HCT116 (cell line): ENCODE results near the gene FOXD3. TPM values are rescaled to one million over a fixed set of nuclear protein-coding genes. Genes with fewer than 3 reads are reported as not detected.

Experiments used
- ATAC-seq: fragments of 200-7000 bp; cut with Tn5 transposase; 2 replicates; pipeline ENCODE4 v1.9.1; 2020; ENCODE audit warnings: mild to moderate bottlenecking, moderate library complexity
- BruUV-seq: library from RNA; stranded (reverse); fragments of 400-500 nt; replicated peaks from 2 replicates; lab custom pipeline; 2021; lab: Mats Ljungman, UMichigan
- CTCF ChIA-PET: fragments of 300-600 bp; sonication (Branson Sonifier 250); formaldehyde crosslinking; loops from one replicate; lab custom pipeline; 2021; ENCODE audit warnings: antibody characterized with exemption; lab: Charles Lee
- POLR2A ChIA-PET: fragments of 300-600, 350-600 bp; sonication (Branson Sonifier 250); formaldehyde crosslinking; loops from one replicate; lab custom pipeline; 2021; ENCODE audit warnings: antibody characterized with exemption; lab: Charles Lee
- RAD21 ChIA-PET, 2 experiments: fragments of 300-600 bp; sonication (Branson Sonifier 250); formaldehyde crosslinking; loops; one replicate each; lab custom pipeline; 2023; ENCODE audit warnings: low total read pairs in 2 of 2; ENCODE audit not compliant: uncharacterized antibody in 2 of 2, unreplicated experiment in 2 of 2, low non-redundant PET in 1 of 2; lab: Charles Lee
- DNase-seq: peaks from one replicate; pipeline ENCODE4 v3.0.0-alpha.2; 2010; ENCODE audit warnings: low read depth, low spot score
- H2AFZ ChIP-seq: fragments of 200-600 bp; shearing (Covaris generic), sonication (generic); 2 replicates; pipeline ENCODE4 v1.6.1; 2017; ENCODE audit warnings: low read depth, mixed run types, mixed read lengths, antibody characterized with exemption, low read length; ENCODE audit not compliant: poor library complexity, severe bottlenecking
- H3K27ac ChIP-seq: 2 replicates; pipeline ENCODE4 v1.5.1; 2012; ENCODE audit warnings: low read depth, low read length
- H3K27me3 ChIP-seq: fragments of 200-600 bp; sonication (generic); 2 replicates; pipeline ENCODE4 v1.6.1; 2016; ENCODE audit warnings: mixed run types, low read length, mixed read lengths; ENCODE audit not compliant: insufficient read depth
- H3K36me3 ChIP-seq, 2 experiments: fragments of 200-500 bp in 1 of 2; fragments of 200-600 bp in 1 of 2; sonication (Bioruptor generic) in 1 of 2; sonication (generic) in 1 of 2; 2 replicates each; pipeline versions ENCODE4 v1.5.1 to v1.6.1; 2014 to 2016; ENCODE audit warnings: low read length in 2 of 2, inconsistent platforms in 1 of 2, mixed read lengths in 1 of 2, mixed run types in 1 of 2; ENCODE audit not compliant: insufficient read depth in 2 of 2, control insufficient read depth in 1 of 2
- H3K4me1 ChIP-seq, 2 experiments: fragments of 200-600 bp in 1 of 2; sonication (generic) in 1 of 2; 2 replicates each; pipeline versions ENCODE4 v1.5.1 to v1.6.1; 2012 to 2017; ENCODE audit warnings: low read length in 2 of 2, inconsistent platforms in 1 of 2, mild to moderate bottlenecking in 1 of 2, mixed read lengths in 1 of 2, mixed run types in 1 of 2, moderate library complexity in 1 of 2; ENCODE audit not compliant: insufficient read depth in 2 of 2, control insufficient read depth in 1 of 2
- H3K4me2 ChIP-seq: fragments of 200-600 bp; sonication (generic); 2 replicates; pipeline ENCODE4 v1.6.1; 2017; ENCODE audit warnings: mixed run types, low read length, mixed read lengths
- H3K4me3 ChIP-seq, 2 experiments: fragments of 200-600 bp in 1 of 2; sonication (generic) in 1 of 2; replicated peaks in 1 of 2; 2 replicates each; pipeline ENCODE4 v1.5.1; 2011 to 2016; ENCODE audit warnings: low read length in 2 of 2, control low read depth in 1 of 2, low read depth in 1 of 2, mild to moderate bottlenecking in 1 of 2, mixed read lengths in 1 of 2, mixed run types in 1 of 2
- H3K79me2 ChIP-seq: fragments of 200-600 bp; sonication (generic); 2 replicates; pipeline ENCODE4 v1.6.1; 2017; ENCODE audit warnings: mild to moderate bottlenecking, mixed run types, low read length, moderate library complexity, mixed read lengths; ENCODE audit not compliant: insufficient read depth
- H3K9ac ChIP-seq: fragments of 200-600 bp; sonication (generic); 2 replicates; pipeline ENCODE4 v1.6.1; 2016; ENCODE audit warnings: low read length, mixed read lengths
- H3K9me2 ChIP-seq: fragments of 200-600 bp; sonication (generic), shearing (Covaris generic); 2 replicates; pipeline ENCODE4 v1.6.1; 2017; ENCODE audit warnings: mixed run types, mild to moderate bottlenecking, moderate library complexity; ENCODE audit not compliant: insufficient read depth
- H3K9me3 ChIP-seq, 2 experiments: fragments of 200-500 bp in 1 of 2; fragments of 200-600 bp in 1 of 2; sonication (Bioruptor generic) in 1 of 2; sonication (generic) in 1 of 2; 2 replicates each; pipeline ENCODE4 v1.6.1; 2014 to 2017; ENCODE audit warnings: low read length in 2 of 2, mixed read lengths in 2 of 2, inconsistent platforms in 1 of 2, low read depth in 1 of 2, mild to moderate bottlenecking in 1 of 2, mixed run types in 1 of 2, moderate library complexity in 1 of 2; ENCODE audit not compliant: control insufficient read depth in 1 of 2, insufficient read depth in 1 of 2
- H4K20me1 ChIP-seq: fragments of 200-600 bp; sonication (generic), shearing (Covaris generic); 2 replicates; pipeline ENCODE4 v1.6.1; 2017; ENCODE audit warnings: mixed run types, mild to moderate bottlenecking, moderate library complexity; ENCODE audit not compliant: insufficient read depth
- CBX3 ChIP-seq: IDR thresholded peaks from 2 replicates; pipeline ENCODE4 v1.6.1; 2012; ENCODE audit warnings: low read depth
- CEBPB ChIP-seq: IDR thresholded peaks from 2 replicates; pipeline ENCODE4 v1.6.1; 2012; ENCODE audit warnings: low read depth
- EGR1 ChIP-seq: IDR thresholded peaks from 2 replicates; pipeline ENCODE4 v1.6.1; 2012; ENCODE audit warnings: low read depth
- ELF1 ChIP-seq: IDR thresholded peaks from 2 replicates; pipeline ENCODE4 v1.6.1; 2012; ENCODE audit warnings: low read depth, borderline replicate concordance
- EZH2phosphoT487 ChIP-seq: fragments of 200-600 bp; IDR thresholded peaks from 2 replicates; pipeline ENCODE4 v1.6.1; 2018; ENCODE audit warnings: antibody characterized with exemption, borderline replicate concordance
- JUND ChIP-seq: IDR thresholded peaks from 2 replicates; pipeline ENCODE4 v1.6.1; 2012
- POLR2A ChIP-seq: IDR thresholded peaks from 2 replicates; pipeline ENCODE4 v1.7.0; 2011; ENCODE audit warnings: borderline replicate concordance; ENCODE audit not compliant: insufficient read depth, insufficient read length; ENCODE audit errors: extremely low read depth
- POLR2AphosphoS5 ChIP-seq: IDR thresholded peaks from 2 replicates; pipeline ENCODE4 v1.6.1; 2011; ENCODE audit warnings: mild to moderate bottlenecking, low read depth, low read length, moderate library complexity
- RAD21 ChIP-seq: IDR thresholded peaks from 2 replicates; pipeline ENCODE4 v1.6.1; 2012; ENCODE audit warnings: low read depth, mild to moderate bottlenecking
- SIN3A ChIP-seq: IDR thresholded peaks from 2 replicates; pipeline ENCODE4 v1.6.1; 2012; ENCODE audit warnings: low read depth
- SRF ChIP-seq: IDR thresholded peaks from 2 replicates; pipeline ENCODE4 v1.6.1; 2012; ENCODE audit warnings: low read depth
- TCF7L2 ChIP-seq: IDR thresholded peaks from 2 replicates; pipeline ENCODE4 v1.7.0; 2011; ENCODE audit warnings: borderline replicate concordance, inconsistent platforms; ENCODE audit not compliant: insufficient read depth, insufficient read length; ENCODE audit errors: extremely low read depth
- YY1 ChIP-seq: IDR thresholded peaks from 2 replicates; pipeline ENCODE4 v1.6.1; 2011; ENCODE audit warnings: low read length, low read depth, moderate library complexity, mild to moderate bottlenecking; ENCODE audit not compliant: insufficient replicate concordance; ENCODE audit errors: extremely low read depth
- ZFX ChIP-seq: fragments of 450-650 bp; IDR thresholded peaks from 2 replicates; pipeline ENCODE4 v1.6.1; 2017
- ZNF274 ChIP-seq: fragments of 200-500 bp; sonication (Bioruptor generic); IDR thresholded peaks from 2 replicates; pipeline ENCODE4 v1.6.1; 2014; ENCODE audit warnings: mild to moderate bottlenecking, low read depth, low read length, inconsistent platforms
- intact Hi-C: fragments of 100-400 bp; cut with micrococcal nuclease; formaldehyde crosslinking; loops from 2 replicates; pipeline ENCODE4 v1.10.0; 2022
- total RNA-seq: library from RNA; stranded (reverse); gene quantifications from one replicate; pipeline ENCODE4 v1.2.1, GENCODE V29; 2021; ENCODE audit not compliant: unreplicated experiment
- TF ChIP-seq, protein P1 (sequence below): IDR thresholded peaks from 2 replicates; pipeline ENCODE4 v1.6.1; 2011; ENCODE audit warnings: mild to moderate bottlenecking, low read length, moderate library complexity; ENCODE audit not compliant: insufficient replicate concordance; ENCODE audit errors: extremely low read depth
- TF ChIP-seq, protein P2 (sequence below): IDR thresholded peaks from 2 replicates; pipeline ENCODE4 v1.6.1; 2012; ENCODE audit warnings: low read depth
- TF ChIP-seq, protein P3 (sequence below): IDR thresholded peaks from 2 replicates; pipeline ENCODE4 v1.6.1; 2012
- TF ChIP-seq, protein P4 (sequence below), 3 experiments: fragments of 200-600 bp in 1 of 3; sonication (generic) in 1 of 3; IDR thresholded peaks in 2 of 3; conservative IDR thresholded peaks in 1 of 3; 2 replicates each; pipeline ENCODE4 v1.5.1; 2012 to 2017; ENCODE audit warnings: low read depth in 2 of 3, low read length in 2 of 3, antibody characterized with exemption in 1 of 3, borderline replicate concordance in 1 of 3, control low read depth in 1 of 3, mild to moderate bottlenecking in 1 of 3, mixed read lengths in 1 of 3, mixed run types in 1 of 3, moderate library complexity in 1 of 3; ENCODE audit not compliant: insufficient read depth in 1 of 3

The FOXD3 gene
- total RNA-seq, 1 experiment from 2014 or later, result 0.17 TPM

DNA sequence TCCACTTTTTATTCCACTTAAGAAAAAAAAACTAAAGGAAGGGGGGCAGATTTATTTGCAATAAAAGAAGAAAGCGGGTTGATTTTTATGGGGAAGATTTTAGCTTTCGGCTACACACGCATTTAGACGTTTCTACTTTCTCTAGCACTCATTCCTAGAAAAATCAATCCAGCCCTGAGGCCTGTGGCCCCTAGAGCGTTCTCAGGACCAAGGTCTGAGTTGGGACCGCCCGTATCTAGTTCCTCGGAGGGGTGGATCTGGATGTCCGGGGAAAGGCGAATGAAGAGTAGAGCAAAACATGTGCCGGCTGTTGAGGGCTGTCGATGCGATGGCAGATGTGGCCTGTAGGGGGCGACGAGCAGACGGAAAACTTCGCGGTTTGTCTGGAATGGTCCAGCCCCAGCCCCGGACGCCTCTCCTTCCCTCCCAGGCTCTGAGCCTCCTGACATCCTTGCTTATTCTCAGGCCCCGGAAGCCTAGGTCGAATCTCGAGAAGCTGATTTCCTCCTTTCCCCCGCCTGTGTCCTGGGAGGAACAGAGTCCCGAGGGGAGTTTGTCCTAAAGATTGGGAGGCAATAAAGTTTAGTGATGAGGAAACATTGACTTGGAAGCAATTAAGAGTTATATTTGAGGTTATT lies 5.2 kb downstream of the FOXD3 start:
- BruUV-seq, result no TSS peak
- Histone ChIP-seq H2AFZ (peak overlapping the region; percentile 97), H3K4me1 (peaks cover 0 to 10% of the 10 kb centered on the region in 2 experiments; a peak in 3 of 4 replicates), H4K20me1 (no peaks in the 10 kb centered on the region), H3K27me3 (no peaks in the 10 kb centered on the region), H3K9me3 (no peaks in the 10 kb centered on the region), H3K4me3 (peak overlapping the region in 1 of 2 experiments; percentile 9; a peak in 1 of 4 replicates), H3K9ac (no peak overlapping the region), H3K9me2 (no peaks in the 10 kb centered on the region), H3K27ac (no peak overlapping the region), H3K4me2 (peak overlapping the region; percentile 58), H3K36me3 (no peaks in the 10 kb centered on the region), H3K79me2 (no peaks in the 10 kb centered on the region)
- RAD21 ChIA-PET, result no interaction called here
- DNase-seq (peak; percentile 60), ATAC-seq (peak; percentile 98)
- intact Hi-C loops, result loop anchor here (5.0 to 10.0 kb wide), 3 partner anchors 115 to 917 kb away; partner anchors contain the start of genes EFCAB7 and ITGB3BP
- POLR2A ChIA-PET, result no interaction called here
- CTCF ChIA-PET, result interaction anchor here (1.0 to 2.4 kb wide), 4 partner anchors 10 to 127 kb away, joined by 3 to 11 read pairs (median 4); no protein-coding TSS in a partner anchor
- TF ChIP-seq ELF1 (no peak), EZH2phosphoT487 (no peak), RAD21 (peak; percentile 74), CBX3 (peak; percentile 88; the same call in 1 of the 2 replicates), TCF7L2 (no peak), JUND (no peak), CEBPB (no peak), SRF (no peak), EGR1 (no peak), SIN3A (no peak), POLR2A (no peak), POLR2AphosphoS5 (peak; percentile 18; the same call in 1 of the 2 replicates), ZFX (no peak), YY1 (peak; percentile 13), ZNF274 (no peak)
- TF ChIP-seq, protein P1, sequence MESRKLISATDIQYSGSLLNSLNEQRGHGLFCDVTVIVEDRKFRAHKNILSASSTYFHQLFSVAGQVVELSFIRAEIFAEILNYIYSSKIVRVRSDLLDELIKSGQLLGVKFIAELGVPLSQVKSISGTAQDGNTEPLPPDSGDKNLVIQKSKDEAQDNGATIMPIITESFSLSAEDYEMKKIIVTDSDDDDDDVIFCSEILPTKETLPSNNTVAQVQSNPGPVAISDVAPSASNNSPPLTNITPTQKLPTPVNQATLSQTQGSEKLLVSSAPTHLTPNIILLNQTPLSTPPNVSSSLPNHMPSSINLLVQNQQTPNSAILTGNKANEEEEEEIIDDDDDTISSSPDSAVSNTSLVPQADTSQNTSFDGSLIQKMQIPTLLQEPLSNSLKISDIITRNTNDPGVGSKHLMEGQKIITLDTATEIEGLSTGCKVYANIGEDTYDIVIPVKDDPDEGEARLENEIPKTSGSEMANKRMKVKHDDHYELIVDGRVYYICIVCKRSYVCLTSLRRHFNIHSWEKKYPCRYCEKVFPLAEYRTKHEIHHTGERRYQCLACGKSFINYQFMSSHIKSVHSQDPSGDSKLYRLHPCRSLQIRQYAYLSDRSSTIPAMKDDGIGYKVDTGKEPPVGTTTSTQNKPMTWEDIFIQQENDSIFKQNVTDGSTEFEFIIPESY, result no peak
- TF ChIP-seq, protein P2, sequence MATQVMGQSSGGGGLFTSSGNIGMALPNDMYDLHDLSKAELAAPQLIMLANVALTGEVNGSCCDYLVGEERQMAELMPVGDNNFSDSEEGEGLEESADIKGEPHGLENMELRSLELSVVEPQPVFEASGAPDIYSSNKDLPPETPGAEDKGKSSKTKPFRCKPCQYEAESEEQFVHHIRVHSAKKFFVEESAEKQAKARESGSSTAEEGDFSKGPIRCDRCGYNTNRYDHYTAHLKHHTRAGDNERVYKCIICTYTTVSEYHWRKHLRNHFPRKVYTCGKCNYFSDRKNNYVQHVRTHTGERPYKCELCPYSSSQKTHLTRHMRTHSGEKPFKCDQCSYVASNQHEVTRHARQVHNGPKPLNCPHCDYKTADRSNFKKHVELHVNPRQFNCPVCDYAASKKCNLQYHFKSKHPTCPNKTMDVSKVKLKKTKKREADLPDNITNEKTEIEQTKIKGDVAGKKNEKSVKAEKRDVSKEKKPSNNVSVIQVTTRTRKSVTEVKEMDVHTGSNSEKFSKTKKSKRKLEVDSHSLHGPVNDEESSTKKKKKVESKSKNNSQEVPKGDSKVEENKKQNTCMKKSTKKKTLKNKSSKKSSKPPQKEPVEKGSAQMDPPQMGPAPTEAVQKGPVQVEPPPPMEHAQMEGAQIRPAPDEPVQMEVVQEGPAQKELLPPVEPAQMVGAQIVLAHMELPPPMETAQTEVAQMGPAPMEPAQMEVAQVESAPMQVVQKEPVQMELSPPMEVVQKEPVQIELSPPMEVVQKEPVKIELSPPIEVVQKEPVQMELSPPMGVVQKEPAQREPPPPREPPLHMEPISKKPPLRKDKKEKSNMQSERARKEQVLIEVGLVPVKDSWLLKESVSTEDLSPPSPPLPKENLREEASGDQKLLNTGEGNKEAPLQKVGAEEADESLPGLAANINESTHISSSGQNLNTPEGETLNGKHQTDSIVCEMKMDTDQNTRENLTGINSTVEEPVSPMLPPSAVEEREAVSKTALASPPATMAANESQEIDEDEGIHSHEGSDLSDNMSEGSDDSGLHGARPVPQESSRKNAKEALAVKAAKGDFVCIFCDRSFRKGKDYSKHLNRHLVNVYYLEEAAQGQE, result no peak
- TF ChIP-seq, protein P3, sequence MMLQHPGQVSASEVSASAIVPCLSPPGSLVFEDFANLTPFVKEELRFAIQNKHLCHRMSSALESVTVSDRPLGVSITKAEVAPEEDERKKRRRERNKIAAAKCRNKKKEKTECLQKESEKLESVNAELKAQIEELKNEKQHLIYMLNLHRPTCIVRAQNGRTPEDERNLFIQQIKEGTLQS, result no peak
- TF ChIP-seq, protein P4, sequence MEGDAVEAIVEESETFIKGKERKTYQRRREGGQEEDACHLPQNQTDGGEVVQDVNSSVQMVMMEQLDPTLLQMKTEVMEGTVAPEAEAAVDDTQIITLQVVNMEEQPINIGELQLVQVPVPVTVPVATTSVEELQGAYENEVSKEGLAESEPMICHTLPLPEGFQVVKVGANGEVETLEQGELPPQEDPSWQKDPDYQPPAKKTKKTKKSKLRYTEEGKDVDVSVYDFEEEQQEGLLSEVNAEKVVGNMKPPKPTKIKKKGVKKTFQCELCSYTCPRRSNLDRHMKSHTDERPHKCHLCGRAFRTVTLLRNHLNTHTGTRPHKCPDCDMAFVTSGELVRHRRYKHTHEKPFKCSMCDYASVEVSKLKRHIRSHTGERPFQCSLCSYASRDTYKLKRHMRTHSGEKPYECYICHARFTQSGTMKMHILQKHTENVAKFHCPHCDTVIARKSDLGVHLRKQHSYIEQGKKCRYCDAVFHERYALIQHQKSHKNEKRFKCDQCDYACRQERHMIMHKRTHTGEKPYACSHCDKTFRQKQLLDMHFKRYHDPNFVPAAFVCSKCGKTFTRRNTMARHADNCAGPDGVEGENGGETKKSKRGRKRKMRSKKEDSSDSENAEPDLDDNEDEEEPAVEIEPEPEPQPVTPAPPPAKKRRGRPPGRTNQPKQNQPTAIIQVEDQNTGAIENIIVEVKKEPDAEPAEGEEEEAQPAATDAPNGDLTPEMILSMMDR (IDR thresholded peaks at IDR 0.05 in 2 of 3, conservative IDR thresholded peaks at IDR 0.05 in 1 of 3; ENCODE audit: borderline replicate concordance in 1 of 3, insufficient read depth in 1 of 3, low read depth in 2 of 3, low read length in 2 of 3), result peak; percentile 60 to 86 (median 86)
